Mucosa of descending colon (tissue), 3 donors: Measurements from ENCODE around the gene MRPL34. TPM values are rescaled to one million over a fixed set of nuclear protein-coding genes. Genes with fewer than 3 reads are reported as not detected.
"Not testable (repeated sequence)": the region's sequence is repeated elsewhere in the genome, so short reads cannot be mapped to it uniquely, and the experiment has no call there.

Experiments
- ATAC-seq: fragments of 200-7000 bp; cut with Tn5 transposase; one replicate; pipeline ENCODE4 v1.9.1; 2020; ENCODE audit warnings: mild to moderate bottlenecking, moderate library complexity
- DNase-seq, 3 donors: peaks; one replicate each; pipeline ENCODE4 v3.0.0-alpha.2; 2020
- H3K36me3 ChIP-seq: fragments of 200-600 bp; one replicate; pipeline ENCODE4 v1.8.0; 2021; ENCODE audit warnings: low read depth, mild to moderate bottlenecking
- H3K4me1 ChIP-seq: fragments of 200-600 bp; one replicate; pipeline ENCODE4 v1.8.0; 2021; ENCODE audit warnings: low read depth, mild to moderate bottlenecking
- H3K4me3 ChIP-seq: fragments of 200-600 bp; one replicate; pipeline ENCODE4 v1.8.0; 2021; ENCODE audit warnings: mild to moderate bottlenecking
- H3K9me3 ChIP-seq: fragments of 200-600 bp; one replicate; pipeline ENCODE4 v1.8.0; 2021; ENCODE audit warnings: mild to moderate bottlenecking
- intact Hi-C, 2 donors: fragments of 100-400 bp; cut with DNase I in 1 of 2; cut with micrococcal nuclease in 1 of 2; formaldehyde crosslinking; loops; one replicate each; pipeline versions ENCODE4 v1.11.0 to v1.11.1; 2022; cut with DNase I, micrococcal nuclease
- total RNA-seq, 3 donors: library from RNA; stranded (reverse); fragmentation: NEBNext Ultra II Directional in 2 of 3; extraction: Animal tissue kit (Norgen Biotek cat#: 25700) in 2 of 3; gene quantifications; one replicate each; pipeline versions ENCODE4 v1.2.1 to v1.2.4, GENCODE V29; 2021 to 2023
- TF ChIP-seq, protein P1 (sequence below): fragments of 200-600 bp; IDR thresholded peaks from one replicate; pipeline ENCODE4 v1.8.0; 2022; ENCODE audit warnings: antibody characterized with exemption, mild to moderate bottlenecking
- donor health status: DM: no; HTN: no; CAD: no; lungs with moderate emphysema.
- donor health status: DM: no; HTN: no; CAD: no.
- donor health status: DM: no; HTN: yes; CAD: no.

The MRPL34 gene
- total RNA-seq, 3 donors from 2014 or later, result 124 to 148 (median 145) TPM

DNA sequence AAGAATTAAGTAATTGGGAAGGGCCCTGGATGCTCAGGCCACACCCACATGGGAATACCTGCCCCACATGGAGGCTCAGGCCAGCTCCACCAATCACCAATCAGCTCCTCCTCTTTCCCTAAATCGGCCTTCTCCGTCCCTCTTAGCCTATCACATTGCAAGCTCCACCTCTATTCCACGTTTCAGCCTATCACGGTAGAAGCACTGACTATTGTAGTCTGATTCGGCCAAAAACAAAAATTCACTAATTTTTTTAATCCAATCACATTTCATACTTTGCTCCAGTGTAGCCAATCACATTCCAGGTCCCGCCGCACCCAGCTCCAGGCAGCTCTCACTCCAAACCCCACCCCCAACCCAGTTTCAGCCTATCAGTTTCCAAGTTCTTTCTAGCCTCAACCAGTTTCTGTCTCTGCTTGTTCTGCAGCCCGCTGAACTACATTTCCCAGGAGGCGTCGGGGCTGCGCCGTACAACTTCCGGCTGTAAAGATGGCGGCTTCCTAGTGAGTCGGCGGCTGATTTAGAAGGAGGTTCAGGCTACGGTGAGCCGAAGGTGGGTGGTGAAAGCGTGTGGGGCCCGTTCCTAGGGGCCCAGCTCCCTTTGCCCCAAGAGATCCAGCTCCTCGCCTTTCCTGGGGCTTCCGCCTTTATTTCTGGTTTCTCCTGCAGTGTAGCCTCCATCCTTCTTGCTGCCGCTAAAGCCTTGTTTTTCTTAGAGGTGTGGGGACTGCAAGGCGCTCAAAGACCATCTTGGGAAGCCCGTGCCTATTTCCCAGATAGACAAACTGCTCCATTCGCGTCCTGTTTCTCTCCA lies 38.5 kb upstream of the MRPL34 start, which contains the start of gene BABAM1:
TSS of gene BABAM1 (plus strand) at position 469 of the 814 bp plus-strand sequence. CDS start 1,364 bp downstream, outside the sequence.
- peak; percentile 92 to 98 (median 93) for DNase-seq
- Histone ChIP-seq H3K36me3 (peaks cover 5% of the 10 kb centered on the region), H3K4me3 (peak within 1 kb of the TSS; percentile 66), H3K9me3 (no peaks in the 10 kb centered on the region), H3K4me1 (peaks cover 7% of the 10 kb centered on the region)
- intact Hi-C loops, result no loop called here
- TF ChIP-seq, protein P1, sequence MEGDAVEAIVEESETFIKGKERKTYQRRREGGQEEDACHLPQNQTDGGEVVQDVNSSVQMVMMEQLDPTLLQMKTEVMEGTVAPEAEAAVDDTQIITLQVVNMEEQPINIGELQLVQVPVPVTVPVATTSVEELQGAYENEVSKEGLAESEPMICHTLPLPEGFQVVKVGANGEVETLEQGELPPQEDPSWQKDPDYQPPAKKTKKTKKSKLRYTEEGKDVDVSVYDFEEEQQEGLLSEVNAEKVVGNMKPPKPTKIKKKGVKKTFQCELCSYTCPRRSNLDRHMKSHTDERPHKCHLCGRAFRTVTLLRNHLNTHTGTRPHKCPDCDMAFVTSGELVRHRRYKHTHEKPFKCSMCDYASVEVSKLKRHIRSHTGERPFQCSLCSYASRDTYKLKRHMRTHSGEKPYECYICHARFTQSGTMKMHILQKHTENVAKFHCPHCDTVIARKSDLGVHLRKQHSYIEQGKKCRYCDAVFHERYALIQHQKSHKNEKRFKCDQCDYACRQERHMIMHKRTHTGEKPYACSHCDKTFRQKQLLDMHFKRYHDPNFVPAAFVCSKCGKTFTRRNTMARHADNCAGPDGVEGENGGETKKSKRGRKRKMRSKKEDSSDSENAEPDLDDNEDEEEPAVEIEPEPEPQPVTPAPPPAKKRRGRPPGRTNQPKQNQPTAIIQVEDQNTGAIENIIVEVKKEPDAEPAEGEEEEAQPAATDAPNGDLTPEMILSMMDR, result no peak
- peak; percentile 98 for ATAC-seq

DNA sequence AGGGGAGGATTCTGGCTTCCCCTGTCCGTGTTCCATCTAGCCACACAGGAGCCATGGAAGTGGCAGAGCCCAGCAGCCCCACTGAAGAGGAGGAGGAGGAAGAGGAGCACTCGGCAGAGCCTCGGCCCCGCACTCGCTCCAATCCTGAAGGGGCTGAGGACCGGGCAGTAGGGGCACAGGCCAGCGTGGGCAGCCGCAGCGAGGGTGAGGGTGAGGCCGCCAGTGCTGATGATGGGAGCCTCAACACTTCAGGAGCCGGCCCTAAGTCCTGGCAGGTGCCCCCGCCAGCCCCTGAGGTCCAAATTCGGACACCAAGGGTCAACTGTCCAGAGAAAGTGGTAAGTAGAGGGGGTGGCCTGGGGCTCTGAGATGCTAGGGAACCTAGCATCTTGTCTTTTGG lies 36.9 kb upstream of the MRPL34 start:
- DNase-seq, result no peak
- H3K9me3 ChIP-seq, result no peaks in the 10 kb centered on the region
- TF ChIP-seq, protein P1, result no peak
- intact Hi-C loops, result no loop called here
- peaks cover 7% of the 10 kb centered on the region for H3K4me1 ChIP-seq
- peaks cover 5% of the 10 kb centered on the region for H3K36me3 ChIP-seq
- no peak overlapping the region for H3K4me3 ChIP-seq
- no peak for ATAC-seq

DNA sequence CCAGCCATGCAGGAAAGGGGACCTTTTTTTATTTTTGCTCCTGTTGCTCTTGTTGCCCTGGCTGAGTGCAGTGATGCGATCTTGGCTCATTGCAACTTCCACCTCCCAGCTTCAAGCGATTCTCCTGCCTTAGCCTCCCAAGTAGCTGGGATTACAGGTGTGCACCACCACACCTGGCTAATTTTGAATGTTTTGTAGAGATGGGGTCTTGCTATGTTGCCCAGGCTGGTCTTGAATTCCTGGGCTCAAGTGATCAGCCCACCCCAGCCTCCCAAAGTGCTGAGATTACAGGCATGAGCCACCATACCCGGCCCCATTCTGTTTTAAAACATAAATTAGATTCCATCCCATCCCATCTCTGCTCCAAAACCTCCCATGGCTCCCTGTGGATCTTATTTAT lies 30.8 kb upstream of the MRPL34 start:
- intact Hi-C loops, H3K36me3 ChIP-seq, DNase-seq: not testable (repeated sequence)

DNA sequence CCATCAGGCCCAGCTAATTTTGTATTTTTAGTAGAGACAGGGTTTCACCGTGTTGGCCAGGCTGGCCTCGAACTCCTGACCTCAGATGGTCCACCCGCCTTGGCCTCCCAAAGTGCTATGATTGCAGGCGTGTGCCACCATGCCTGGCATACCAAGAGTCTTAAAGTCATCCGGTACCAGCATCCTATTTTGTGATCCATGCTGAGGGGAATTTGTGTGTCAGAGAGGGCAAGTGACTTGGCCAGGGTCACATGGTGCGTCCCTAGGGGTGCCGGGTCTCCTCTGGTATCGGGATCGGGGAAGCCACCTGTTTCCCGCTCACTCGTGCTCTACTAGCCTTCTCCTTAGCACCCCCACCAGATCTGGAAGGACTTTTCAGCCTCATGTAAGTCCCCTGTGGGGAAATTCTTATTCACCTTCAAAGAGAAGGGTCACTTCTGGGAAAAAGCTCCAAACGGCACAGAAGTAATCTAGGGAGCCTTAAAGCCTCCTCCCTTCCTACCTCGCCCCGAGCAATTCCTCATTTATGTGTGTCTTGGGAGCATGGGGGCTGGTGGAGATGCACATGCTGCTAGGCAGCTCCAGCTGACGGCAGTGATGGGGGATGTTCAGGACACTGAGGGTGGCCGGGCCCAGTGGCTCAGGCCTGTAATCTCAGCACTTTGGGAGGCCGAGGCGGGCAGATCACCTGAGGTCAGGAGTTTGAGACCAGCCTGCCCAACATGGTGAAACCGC lies 30.1 kb upstream of the MRPL34 start:
- Histone ChIP-seq H3K36me3 (no peaks in the 10 kb centered on the region), H3K4me3 (no peak overlapping the region), H3K4me1 (no peaks in the 10 kb centered on the region), H3K9me3 (no peaks in the 10 kb centered on the region)
- no peak for ATAC-seq
- TF ChIP-seq, protein P1, result no peak
- intact Hi-C loops, result no loop called here
- DNase-seq, result no peak

More for the DNA sequence above, 30.8 kb upstream of the MRPL34 start:
- not testable (repeated sequence) for ATAC-seq, H3K4me3 ChIP-seq, H3K9me3 ChIP-seq, H3K4me1 ChIP-seq

DNA sequence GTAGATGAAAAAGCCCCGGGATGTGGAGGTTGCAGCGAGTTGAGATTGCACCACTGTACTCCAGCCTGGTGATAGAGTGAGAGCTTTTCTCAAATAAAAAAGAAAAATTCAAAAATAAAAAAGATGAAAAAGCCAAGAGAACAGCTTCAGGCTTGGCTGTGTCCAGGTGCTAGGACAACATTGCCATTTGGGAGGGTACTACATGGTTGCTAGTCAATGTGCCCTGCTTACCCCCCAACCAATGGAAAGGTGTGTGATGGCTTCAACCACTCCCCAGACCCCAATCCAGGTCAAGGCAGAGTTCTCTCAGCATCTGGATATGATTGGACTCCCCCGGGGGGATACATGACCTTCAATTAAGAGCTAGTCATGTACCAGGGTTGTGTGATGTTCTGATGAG lies 26.2 kb upstream of the MRPL34 start:
- Histone ChIP-seq H3K9me3 (no peaks in the 10 kb centered on the region), H3K4me3 (no peak overlapping the region), H3K4me1 (peaks cover 15% of the 10 kb centered on the region), H3K36me3 (no peaks in the 10 kb centered on the region)
- intact Hi-C loops, result no loop called here
- DNase-seq, result no peak
- no peak for ATAC-seq
- TF ChIP-seq, protein P1, result no peak
